HG02840 (cell line): ENCODE measurements around the gene MTURN.

Source experiments
- ATAC-seq: cut with Tn5 transposase; IDR thresholded peaks from one replicate; pipeline ENCODE4 v1.9.1; 2021; ENCODE audit warnings: mild to moderate bottlenecking, moderate library complexity, moderate number of reproducible peaks; ENCODE audit not compliant: unreplicated experiment, low FRiP score

MTURN gene

GRCh38 chr7:30159163-30159562 is 24.4 kb downstream of the MTURN start:
- no peak for ATAC-seq

GRCh38 chr7:30159698-30160143 is 24.9 kb downstream of the MTURN start:
- no peak for ATAC-seq

GRCh38 chr7:30160329-30160728 is 25.5 kb downstream of the MTURN start:
- no peak for ATAC-seq

- ATAC-seq = no peak
Measured at GRCh38 chr7:30162133-30162532, 27.3 kb downstream of the MTURN start.

GRCh38 chr7:30162622-30163124 is 27.9 kb downstream of the MTURN start:
- ATAC-seq = no peak

GRCh38 chr7:30163231-30163894 is 28.6 kb downstream of the MTURN start:
- no peak for ATAC-seq

- no peak for ATAC-seq
Measured at GRCh38 chr7:30164567-30164966, 29.8 kb downstream of the MTURN start.

GRCh38 chr7:30165590-30165989 is 30.8 kb downstream of the MTURN start:
- ATAC-seq = no peak

- ATAC-seq = no peak
Measured at GRCh38 chr7:30166155-30166840, 31.5 kb downstream of the MTURN start.

- ATAC-seq = no peak
Measured at GRCh38 chr7:30166841-30167235, 32.1 kb downstream of the MTURN start.

GRCh38 chr7:30167901-30168300 is 33.1 kb downstream of the MTURN start:
- no peak for ATAC-seq

GRCh38 chr7:30168835-30169573 is 34.2 kb downstream of the MTURN start:
- no peak for ATAC-seq

- ATAC-seq = no peak
Measured at GRCh38 chr7:30169579-30169978, 34.8 kb downstream of the MTURN start.

GRCh38 chr7:30170476-30171205 is 35.9 kb downstream of the MTURN start:
- no peak for ATAC-seq

- ATAC-seq = no peak
Measured at GRCh38 chr7:30171766-30172447, 37.1 kb downstream of the MTURN start.

- no peak for ATAC-seq
Measured at GRCh38 chr7:30172451-30172850, 37.7 kb downstream of the MTURN start.

- no peak for ATAC-seq
Measured at GRCh38 chr7:30173058-30173897, 38.5 kb downstream of the MTURN start.

- no peak for ATAC-seq
Measured at GRCh38 chr7:30175180-30175579, 40.4 kb downstream of the MTURN start.

GRCh38 chr7:30175636-30176147 is 40.9 kb downstream of the MTURN start:
- ATAC-seq = no peak
